Measurements from ENCODE around the gene TMEM186.

DNA sequence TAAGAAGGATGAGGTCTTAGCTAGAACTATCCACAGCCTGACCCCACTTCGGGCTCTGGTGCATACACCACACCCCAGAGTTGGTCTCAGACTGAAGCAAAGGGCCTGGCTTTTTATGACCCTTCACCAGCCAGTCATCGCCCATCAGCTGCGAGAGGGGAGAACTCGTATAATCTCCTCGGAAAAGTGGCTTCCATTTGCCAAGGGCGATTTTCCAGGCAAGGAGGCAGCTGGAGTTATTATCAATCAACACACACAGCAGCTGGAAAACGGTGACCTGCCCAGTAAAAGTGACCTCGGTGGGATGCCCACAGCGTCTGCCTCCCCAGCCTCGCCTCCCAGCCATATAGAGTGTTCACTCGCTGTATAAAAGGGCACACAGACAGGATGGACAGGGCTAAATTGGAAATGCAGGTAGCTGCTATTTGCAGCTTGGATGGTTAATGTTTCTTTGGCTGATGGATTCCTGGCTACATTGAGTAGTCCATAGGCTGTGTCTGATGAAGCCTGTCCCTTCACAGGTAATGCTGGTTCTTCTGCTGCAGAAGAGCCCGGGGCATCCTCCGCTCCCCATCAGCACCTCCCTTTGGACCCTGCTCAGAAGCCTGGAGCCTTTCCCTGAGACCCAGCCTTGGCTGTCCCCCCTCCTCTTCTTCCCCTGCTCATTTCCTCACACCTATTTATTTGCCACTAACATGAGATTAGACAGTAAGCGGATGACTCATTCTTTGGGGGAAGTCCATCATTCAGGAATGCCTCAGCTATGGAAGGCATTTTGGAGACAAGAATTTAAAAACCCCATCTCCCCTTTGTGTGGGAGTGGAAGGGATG, 45.7 kb downstream of the TMEM186 start:
- TF ChIP-seq, protein P1, sequence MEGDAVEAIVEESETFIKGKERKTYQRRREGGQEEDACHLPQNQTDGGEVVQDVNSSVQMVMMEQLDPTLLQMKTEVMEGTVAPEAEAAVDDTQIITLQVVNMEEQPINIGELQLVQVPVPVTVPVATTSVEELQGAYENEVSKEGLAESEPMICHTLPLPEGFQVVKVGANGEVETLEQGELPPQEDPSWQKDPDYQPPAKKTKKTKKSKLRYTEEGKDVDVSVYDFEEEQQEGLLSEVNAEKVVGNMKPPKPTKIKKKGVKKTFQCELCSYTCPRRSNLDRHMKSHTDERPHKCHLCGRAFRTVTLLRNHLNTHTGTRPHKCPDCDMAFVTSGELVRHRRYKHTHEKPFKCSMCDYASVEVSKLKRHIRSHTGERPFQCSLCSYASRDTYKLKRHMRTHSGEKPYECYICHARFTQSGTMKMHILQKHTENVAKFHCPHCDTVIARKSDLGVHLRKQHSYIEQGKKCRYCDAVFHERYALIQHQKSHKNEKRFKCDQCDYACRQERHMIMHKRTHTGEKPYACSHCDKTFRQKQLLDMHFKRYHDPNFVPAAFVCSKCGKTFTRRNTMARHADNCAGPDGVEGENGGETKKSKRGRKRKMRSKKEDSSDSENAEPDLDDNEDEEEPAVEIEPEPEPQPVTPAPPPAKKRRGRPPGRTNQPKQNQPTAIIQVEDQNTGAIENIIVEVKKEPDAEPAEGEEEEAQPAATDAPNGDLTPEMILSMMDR (conservative IDR thresholded peaks at IDR 0.05; ENCODE audit: low read length), result no peak
- TF ChIP-seq EZH2phosphoT487 (IDR thresholded peaks at IDR 0.05; ENCODE audit: borderline replicate concordance), result no peak

Measured in Loucy (cell line).